HG02759 (cell line): ENCODE measurements around the gene ARSD.
"Not testable (repeated sequence)": the region's sequence is repeated elsewhere in the genome, so short reads cannot be mapped to it uniquely, and the experiment has no call there.

Experiments used
- ATAC-seq: cut with Tn5 transposase; IDR thresholded peaks from one replicate; pipeline ENCODE4 v1.9.1; 2021; ENCODE audit warnings: mild to moderate bottlenecking, moderate library complexity; ENCODE audit not compliant: unreplicated experiment

Gene ARSD

DNA sequence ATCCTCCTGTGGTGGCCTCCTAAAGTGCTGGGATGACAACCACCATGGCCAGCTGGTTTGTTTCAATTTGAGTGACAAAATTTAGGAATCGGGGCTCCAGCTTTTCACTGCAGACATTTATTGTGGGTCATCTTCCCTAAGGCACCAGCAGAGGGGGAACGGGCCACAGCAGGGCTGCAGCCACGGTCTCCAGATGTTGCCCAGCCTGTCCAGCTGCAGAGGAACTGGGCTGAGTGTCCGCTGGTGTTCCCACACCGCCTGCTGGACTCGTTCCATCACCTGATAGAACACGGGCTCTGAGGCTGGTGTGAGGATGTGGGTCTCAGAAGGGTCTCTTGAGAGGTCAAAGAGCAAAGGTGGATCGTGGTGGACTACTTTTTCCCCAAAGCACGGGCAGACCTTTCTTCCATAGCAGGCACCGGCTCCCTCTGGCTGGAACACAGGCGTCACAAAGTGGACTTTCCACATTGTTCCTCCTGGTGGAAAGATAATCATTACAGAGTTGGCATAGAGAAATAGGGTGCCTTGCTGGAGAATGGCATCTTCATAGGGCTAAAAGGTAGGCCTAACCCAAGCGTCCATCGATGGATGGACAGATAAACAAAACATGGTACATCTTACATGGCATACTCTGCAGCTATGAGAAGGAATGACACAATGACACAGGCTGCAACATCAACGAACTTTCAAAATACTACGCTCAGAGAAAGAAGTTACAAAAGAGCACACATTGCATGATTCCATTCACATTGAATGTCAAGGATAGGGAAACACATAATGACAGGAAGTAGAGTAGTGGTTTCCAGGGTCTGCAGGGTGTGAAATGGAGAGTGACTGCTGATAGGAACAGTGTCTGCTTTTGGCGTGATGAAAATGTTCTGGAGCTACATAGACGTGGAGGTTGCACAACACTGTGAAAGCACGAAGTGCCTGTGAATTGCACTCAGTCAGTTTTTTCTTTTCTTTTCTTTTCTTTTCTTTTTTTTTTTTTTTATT is 5.9 kb upstream of the ARSD start:
- ATAC-seq, result no peak

DNA sequence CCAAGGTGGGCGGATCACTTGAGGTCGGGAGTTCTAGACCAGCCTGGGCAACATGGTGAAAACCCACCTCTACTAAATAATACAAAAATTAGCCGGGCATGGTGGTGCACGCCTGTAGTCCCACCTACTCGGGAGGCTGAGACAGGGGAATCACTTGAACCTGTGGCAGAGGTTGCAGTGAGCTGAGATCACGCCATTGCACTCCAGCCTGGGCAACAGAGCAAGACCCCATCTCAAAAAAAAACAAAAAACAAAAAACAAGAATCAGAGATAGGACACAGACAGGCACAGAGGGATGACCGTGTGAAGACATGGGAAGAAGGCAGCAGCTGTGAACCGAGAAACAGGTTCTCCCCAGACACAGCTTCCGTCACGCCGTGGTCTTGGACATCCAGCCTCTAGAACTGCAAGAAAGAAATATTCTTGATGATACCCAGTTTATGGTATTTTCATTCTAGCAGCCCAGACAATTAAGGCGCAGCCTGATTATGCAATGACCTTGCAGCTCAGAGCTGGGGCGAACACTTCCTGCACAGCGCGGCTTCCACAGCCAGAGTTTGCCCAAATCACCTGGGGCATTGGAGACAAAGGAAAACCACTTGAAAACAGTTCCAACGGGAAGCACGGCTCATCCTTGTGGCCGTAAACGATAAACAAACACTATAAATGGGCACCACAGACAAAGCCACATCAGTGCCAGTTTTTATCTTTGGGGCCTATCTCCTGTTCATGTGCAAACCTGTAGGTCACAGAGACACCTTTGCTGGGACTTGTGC is 4.2 kb upstream of the ARSD start:
- no peak for ATAC-seq

DNA sequence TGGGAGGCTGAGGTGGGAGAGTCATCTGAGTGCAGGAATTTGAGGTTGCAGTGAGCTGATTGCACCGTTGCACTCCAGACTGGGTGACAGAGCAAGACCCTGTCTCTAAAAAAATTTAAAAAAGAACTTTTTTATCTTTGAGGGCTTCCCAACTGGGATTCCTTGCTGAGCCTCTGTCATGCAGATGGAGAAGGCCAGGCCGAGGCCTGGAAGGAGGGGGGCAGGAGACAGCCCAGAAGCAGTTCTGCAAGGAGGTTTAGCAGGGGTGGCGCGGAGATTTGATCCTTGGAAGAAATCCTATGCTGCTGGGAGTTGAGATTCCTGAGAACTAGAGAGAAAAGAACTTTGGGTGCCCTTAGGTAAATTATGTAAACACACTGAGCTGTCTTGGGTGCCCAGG is 2.5 kb upstream of the ARSD start:
- ATAC-seq, result no peak

DNA sequence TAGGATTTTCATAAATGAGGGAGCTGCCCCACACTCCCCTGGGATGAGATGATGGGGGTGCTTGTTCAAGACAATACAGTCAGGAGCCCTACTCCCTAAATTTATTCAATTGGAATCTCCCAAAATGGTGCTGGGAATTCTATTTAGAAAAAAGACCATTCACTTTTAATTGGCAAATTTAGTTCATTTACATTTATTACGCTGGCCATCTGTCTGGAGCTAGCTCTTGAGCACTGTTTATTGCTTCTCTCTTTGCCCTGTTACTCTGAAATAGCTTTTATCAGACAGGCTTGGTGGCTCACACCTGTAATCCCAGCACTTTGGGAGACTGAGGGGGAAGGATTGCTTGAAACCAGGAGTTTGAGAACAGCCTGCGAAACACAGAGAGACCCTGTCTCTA is 2.0 kb upstream of the ARSD start:
- no peak for ATAC-seq

DNA sequence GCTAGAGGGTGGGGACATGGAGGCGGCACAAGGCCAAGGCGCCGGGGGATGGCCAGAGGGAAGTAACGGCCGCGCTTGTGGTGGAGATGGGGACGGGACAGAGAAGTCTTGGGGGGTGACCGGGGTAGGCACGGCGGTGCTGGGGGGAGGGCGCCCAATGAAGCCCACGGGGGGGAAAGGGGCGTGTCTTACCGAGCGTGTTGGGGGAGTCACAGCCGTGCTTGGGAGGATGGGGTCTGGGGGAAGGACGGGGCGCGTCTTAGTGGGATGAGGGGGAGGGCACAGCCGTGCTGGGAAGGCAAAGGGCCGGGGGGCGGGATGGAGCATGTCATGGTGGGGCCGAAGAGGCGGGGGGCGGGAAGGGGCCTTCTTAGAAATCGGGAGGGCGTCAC is 952 bp downstream of the ARSD start:
- no peak for ATAC-seq

DNA sequence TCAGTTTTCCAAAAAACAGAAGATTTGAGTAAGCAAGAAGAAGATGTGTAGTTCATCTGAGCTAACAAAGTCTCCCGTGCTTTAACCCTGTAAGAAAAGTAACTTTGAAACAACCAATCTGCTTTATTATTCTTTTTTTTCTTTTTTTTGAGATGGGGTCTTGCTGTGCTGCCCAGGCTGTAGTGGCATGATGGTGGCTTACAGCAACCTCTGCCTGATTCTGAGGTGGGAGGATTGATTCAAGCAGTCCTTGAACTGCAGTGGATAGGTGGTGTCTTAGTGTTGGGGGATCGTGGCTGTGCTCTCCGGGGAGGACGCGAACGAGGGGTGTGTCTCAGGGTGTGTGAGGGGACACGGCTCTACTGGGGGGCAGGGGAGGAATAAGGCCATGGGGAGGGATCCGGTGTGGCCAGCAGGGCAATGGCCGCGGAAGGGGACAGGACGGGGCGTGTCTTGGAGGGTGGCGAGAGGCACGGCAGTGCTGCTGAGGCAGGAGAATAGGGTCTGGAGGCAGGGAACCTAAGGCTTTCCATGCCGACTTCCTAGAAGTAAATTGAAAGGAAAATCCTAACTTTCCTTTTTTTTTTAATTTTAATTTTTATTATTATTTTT is 2.4 kb downstream of the ARSD start:
- no peak for ATAC-seq

DNA sequence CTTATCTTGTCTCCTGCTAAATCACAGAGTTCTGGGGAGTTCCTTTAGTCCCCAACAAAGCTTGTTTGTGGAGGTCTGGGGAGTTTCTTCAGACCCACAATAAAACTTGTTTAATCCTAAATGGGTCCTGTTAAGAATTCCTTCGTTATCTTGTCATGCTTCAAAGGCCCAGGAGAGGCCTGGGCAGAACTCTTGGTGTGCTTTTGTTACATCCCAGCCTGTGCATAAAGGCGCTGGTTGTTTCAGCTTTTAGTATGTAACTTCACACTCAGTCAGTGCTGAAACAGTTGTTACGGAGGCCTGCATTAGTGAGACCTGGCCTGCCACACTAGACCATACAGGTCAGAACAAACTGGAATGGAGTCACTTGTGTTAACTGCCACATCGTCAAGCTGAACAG is 2.9 kb downstream of the ARSD start:
- ATAC-seq, result not testable (repeated sequence)

DNA sequence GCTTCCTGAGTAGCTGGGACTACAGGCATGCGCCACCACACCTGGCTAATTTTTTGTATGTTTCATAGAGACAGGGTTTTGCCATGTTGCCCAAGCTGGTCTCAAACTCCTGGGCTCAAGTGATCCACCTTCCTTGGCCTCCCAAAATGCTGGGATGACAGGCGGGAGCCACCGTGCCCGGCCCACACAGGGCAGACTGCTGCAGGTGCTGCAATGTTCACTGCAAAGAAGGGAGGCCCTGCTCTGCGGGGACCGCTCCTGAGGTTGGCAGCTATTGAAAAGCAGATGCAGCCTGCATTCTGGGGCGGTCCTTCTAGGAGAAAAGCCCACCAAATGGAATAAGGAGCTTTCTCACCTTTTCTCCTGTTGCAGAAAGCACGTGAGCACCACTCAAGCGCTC is 5.0 kb downstream of the ARSD start:
- ATAC-seq, result no peak

DNA sequence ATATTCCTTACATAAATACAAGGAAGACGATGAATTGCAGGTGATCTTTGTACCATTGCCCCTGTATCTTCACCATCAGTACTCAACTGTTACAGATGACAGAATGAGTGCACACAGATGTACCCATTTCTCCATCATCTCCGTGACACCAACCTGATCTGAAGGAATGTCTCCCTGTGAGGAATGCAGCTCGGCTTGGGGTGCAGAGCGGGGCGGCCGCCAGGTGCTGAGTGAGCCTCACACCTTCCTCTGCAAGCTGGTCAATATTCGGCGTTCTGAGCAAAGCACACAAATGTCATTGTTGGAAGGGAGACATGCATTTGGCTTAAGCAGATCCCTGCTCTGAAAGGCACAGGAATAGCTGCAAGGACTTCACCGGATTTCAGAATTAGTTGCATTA is 7.4 kb downstream of the ARSD start:
- ATAC-seq, result no peak

DNA sequence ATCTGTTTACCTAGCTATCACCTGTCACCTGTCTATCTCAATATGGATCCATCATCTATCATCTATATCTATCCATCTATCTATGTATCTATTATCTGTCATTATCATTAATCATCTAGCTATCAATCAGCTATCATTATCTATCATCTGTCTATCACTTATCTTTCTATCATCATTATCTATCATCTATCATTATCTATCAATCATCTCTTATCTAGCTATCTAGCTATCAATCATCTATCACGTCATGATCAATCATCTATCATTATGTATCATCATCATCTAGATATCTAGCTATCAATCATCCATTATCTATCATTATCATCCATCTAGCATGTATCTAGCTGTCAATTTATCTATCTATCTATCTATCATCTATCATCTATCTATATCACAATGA is 7.9 kb downstream of the ARSD start:
- ATAC-seq, result no peak

DNA sequence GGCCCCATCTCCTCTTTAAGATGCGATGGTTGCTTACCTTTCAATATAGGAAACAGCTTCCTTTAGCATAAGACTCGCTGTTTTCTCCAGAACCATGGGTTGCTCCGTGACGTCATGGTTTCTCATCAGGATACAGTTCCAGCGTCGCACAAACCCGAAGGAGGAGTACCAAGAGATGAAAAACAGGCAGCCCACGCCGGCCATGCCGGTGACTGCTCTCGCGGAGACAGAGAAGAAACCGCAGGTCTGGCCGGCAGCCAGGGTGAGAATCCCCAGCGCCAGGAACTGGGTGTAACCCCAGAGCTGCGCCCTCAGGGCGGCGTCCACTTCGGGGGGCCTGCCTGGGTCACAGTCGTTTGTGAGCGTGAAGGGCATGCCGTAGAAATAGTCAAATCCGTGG is 11.4 kb downstream of the ARSD start:
- ATAC-seq, result no peak

DNA sequence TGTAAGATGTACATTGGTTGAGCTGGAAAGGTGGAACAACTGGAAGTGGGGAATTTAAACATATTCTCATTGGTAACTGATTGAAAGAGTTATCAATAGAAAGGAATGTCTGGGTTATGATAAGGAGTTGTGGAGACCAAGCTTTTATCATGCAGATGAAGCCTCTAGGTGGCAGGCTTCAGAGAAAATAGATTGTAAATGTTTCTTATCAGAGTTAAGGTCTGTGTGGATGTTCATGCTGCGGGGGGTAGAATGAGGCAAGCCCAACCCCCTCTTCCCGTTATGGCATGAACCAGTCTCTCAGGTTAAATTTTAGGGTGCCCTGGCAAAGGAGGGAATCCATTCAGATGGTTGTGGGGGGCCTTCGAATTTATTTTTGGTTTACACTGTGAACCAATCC is 16.0 kb downstream of the ARSD start:
- no peak for ATAC-seq

DNA sequence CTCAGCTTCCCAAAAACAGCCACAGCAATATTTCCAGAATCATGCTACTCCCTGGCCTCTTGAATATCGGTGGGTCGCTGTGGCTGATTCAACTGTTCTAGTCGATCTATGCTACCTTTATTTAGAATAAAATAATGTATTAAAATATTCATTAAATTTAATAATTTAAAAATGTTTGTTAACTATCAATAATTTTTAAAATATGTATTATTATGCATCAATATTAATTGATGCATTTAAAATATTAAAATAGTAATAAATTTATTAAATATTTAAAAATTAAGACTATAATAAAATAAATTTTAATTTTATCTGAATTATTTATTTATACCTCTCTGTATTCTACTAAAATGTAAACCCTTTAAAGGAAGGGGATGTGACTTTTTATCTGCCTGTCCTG is 19.0 kb downstream of the ARSD start:
- ATAC-seq, result no peak

DNA sequence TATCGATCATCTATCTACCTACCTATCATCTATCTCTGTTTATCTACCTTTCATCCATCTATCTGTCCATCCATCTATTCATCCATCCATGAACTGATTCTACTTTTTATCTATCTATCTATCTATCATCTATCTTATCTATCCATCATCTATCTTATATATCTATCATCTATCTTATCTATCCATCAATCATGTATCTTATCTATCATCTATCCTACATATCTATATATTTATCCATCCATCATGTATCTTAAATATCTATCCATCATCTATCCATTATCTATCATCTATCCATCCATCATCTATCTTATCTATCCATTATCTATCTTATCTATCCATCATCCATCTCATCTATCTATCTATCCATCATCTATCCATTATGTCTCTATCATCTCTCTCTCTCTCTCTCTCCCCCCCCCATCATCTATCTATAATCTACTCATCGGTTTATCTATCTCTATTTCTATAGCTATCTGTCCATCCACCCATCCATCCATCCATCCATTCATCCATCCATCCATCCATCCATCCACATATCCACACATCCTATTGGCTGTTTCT is 20.9 kb downstream of the ARSD start:
- ATAC-seq, result no peak

DNA sequence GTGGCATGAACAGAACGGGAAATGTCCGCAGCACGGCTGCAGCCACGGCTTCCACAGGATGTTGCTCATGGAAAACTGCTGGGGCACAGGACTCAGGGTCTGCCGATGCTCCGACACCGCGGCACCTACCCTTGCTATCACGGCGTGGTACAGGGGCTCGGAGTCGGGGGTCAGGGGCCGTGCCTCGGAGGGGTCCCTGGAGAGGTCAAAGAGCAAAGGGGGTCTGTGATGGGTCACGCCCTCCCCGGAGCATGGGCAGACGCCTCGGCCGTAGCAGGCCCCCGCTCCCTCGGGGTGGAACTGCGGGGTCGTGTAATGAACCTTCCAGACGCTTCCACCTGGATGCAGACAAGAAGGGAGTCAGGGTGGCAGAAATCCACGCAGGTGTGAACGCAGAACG is 21.8 kb downstream of the ARSD start:
- ATAC-seq, result no peak

DNA sequence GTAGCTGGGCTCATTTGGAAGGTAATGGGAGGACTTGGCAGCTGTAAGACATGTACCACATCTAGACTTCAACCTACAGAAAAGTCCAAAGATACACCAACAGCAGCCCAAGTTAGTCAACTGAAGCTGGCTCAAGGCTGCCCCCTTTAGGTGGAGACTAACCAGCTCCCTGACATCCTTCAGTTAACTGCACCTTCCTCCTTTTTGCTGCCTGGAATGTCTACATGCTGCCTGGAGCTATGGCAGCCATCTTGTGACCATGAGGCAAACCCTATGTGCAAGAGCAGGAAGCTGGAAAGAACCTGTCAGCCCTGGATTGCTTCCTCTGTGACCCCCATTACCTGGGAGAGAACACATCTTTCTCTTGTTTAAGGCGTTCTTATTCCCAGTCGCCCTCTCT is 25.8 kb downstream of the ARSD start:
- no peak for ATAC-seq

DNA sequence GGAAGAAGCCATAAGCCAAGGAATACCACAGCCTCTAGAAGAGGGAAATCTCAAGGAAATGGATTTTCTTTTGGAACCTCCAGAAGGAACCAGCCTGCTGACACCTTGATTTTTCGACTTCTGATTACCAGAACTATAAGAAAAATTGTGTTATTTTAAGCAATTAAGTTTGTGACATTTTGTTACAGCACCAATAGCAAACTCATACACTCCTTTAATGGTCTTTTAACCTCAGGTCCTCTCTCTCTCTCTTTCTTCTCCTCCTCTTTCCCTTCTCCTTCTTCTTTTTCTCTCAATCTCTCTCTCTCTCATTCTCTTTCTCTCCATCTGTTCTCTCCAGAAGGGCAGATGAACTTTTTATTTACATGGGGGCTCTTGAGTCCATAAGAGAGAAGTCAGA is 26.3 kb downstream of the ARSD start:
- ATAC-seq, result no peak

DNA sequence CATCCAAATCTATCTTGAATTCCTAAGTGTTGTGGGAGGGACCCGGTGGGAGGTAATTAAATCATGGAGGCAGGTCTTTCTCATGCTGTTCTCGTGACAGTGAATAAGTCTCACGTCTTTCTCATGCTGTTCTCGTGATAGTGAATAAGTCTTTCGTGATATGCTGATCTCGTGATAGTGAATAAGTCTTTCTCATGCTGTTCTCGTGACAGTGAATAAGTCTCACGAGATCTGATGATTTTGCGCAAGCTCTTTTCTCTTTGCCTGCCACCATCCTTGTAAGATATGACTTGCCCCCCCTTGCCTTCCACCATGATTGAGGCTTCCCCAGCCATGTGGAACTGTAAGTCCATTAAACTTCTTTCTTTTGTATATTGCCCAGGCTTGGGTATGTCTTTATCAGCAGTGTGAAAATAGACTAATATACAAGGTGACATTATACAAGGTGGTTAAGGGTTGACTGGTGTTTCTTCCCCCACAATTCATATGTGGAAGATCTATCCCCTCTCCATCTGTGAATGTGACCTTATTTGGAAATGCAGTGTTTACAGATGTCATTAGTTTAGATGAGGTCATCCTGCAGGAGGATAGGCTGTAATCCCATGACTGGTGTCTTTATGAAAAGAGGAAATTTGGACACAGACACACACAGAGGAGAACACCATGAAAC is 27.6 kb downstream of the ARSD start:
- no peak for ATAC-seq

DNA sequence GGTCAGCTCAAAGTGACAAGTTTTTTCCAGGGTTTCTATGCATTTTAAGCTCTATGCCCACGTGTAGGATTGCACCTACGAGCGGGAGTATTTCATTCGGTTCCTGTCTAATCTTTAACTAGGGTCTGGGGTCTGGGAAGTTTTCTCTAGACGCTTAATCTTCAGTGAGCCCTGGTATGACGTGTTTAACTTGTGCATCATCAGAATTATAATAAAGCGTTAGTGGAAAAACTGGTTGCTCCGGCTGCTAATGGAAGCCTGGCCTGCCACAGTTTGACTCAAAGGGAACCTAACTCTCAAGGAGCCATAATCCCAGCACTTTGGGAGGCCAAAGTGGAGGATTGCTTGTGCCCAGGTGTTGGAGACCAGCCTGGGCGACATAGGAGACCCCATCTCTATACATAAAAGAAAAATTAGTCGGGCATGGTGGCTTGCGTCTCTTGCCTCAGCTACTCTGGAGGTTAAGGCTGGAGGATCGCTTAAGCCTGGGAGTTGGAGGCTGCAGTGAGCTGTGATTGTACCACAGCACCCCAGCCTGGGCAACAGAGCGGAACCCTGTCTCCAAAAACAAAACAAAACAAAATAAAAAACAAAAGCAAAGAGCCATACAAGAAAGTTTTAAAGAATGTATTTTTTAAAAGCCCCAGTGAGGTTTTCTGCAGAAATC is 30.2 kb downstream of the ARSD start:
- ATAC-seq, result no peak
